ENCODE data around the gene CSNK1D.
A peak's percentile ranks its signal among the peaks of the same experiment; 100 is the strongest.

Gene CSNK1D

GRCh38 chr17:82273327-82274133 is at the start of gene CSNK1D:
Gene CSNK1D (minus strand): TSS chr17:82273700. CDS start chr17:82273381, 319 bp downstream.
- no peak for DNase-seq (ENCODE audit: extremely low read depth, low read depth)
- H3K4me3 ChIP-seq (replicated peaks; ENCODE audit: low read depth, low read length): peak within 1 kb of the TSS; percentile 61

GRCh38 chr17:82322526-82323453 is 49.3 kb upstream of the CSNK1D start:
- no peak overlapping the region for H3K4me3 ChIP-seq (replicated peaks; ENCODE audit: low read depth, low read length)
- no peak for TF ChIP-seq CTCF (IDR thresholded peaks at IDR 0.05; ENCODE audit: low read depth, low read length, missing control alignments)
- DNase-seq (ENCODE audit: extremely low read depth, low read depth): no peak

More at GRCh38 chr17:82273327-82274133, at the start of gene CSNK1D:
- no peak for TF ChIP-seq CTCF (IDR thresholded peaks at IDR 0.05; ENCODE audit: low read depth, low read length, missing control alignments)

GRCh38 chr17:82321947-82322466 is 48.5 kb upstream of the CSNK1D start:
- no peak for TF ChIP-seq CTCF (IDR thresholded peaks at IDR 0.05; ENCODE audit: low read depth, low read length, missing control alignments)
- H3K4me3 ChIP-seq (replicated peaks; ENCODE audit: low read depth, low read length): no peak overlapping the region
- DNase-seq (ENCODE audit: extremely low read depth, low read depth): no peak

- DNase-seq (ENCODE audit: extremely low read depth, low read depth): no peak
- H3K4me3 ChIP-seq (replicated peaks; ENCODE audit: low read depth, low read length): no peak overlapping the region
- TF ChIP-seq CTCF (IDR thresholded peaks at IDR 0.05; ENCODE audit: low read depth, low read length, missing control alignments): peak; percentile 68
Observed at GRCh38 chr17:82320956-82321927, 47.7 kb upstream of the CSNK1D start.

- H3K4me3 ChIP-seq (replicated peaks; ENCODE audit: low read depth, low read length): no peak overlapping the region
- DNase-seq (ENCODE audit: extremely low read depth, low read depth): no peak
- no peak for TF ChIP-seq CTCF (IDR thresholded peaks at IDR 0.05; ENCODE audit: low read depth, low read length, missing control alignments)
Observed at GRCh38 chr17:82320140-82320840, 46.8 kb upstream of the CSNK1D start.
